Keratinocyte (primary cell): ENCODE data around the gene LRIT2.

Experiments
- EZH2 ChIP-seq: IDR thresholded peaks from one replicate; pipeline ENCODE4 v1.6.1; 2012; ENCODE audit warnings: inconsistent platforms, mild to moderate bottlenecking, low read length, moderate library complexity
- TF ChIP-seq, protein P1 (sequence below), 3 experiments: IDR thresholded peaks in 1 of 3; conservative IDR thresholded peaks in 1 of 3; optimal IDR thresholded peaks in 1 of 3; 2 replicates in 2 of 3; 3 replicates in 1 of 3; pipeline versions ENCODE3 to v1.5.1; 2011; ENCODE audit warnings: low read length in 3 of 3, mild to moderate bottlenecking in 3 of 3, moderate library complexity in 2 of 3, control low read depth in 1 of 3, inconsistent platforms in 1 of 3; ENCODE audit not compliant: insufficient read depth in 2 of 3; ENCODE audit errors: extremely low read depth in 1 of 3

DNA sequence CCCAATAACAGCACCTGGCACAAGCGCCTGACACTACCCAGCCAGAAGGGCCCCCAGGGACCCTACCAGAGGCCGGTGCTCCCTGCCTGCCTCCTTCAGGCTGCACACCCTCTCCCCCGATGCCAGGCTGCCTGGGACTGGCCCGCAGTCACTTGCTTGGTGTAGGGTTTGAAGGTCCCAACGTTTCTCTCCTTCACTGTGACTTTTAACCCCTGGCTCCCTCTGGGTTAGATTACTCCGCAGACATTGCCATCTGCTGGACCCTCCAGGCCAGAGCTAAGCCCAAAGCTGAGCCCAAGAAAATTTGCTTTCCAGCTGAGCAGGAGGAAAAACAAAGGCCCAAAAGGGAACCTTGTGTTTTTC lies 24.1 kb downstream of the LRIT2 start:
- TF ChIP-seq, protein P1, sequence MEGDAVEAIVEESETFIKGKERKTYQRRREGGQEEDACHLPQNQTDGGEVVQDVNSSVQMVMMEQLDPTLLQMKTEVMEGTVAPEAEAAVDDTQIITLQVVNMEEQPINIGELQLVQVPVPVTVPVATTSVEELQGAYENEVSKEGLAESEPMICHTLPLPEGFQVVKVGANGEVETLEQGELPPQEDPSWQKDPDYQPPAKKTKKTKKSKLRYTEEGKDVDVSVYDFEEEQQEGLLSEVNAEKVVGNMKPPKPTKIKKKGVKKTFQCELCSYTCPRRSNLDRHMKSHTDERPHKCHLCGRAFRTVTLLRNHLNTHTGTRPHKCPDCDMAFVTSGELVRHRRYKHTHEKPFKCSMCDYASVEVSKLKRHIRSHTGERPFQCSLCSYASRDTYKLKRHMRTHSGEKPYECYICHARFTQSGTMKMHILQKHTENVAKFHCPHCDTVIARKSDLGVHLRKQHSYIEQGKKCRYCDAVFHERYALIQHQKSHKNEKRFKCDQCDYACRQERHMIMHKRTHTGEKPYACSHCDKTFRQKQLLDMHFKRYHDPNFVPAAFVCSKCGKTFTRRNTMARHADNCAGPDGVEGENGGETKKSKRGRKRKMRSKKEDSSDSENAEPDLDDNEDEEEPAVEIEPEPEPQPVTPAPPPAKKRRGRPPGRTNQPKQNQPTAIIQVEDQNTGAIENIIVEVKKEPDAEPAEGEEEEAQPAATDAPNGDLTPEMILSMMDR (optimal IDR thresholded peaks at IDR 0.05 in 1 of 3, IDR thresholded peaks at IDR 0.05 in 1 of 3, conservative IDR thresholded peaks at IDR 0.05 in 1 of 3; ENCODE audit: extremely low read depth in 1 of 3, insufficient read depth in 2 of 3, low read length in 3 of 3), result no peak
- no peak for TF ChIP-seq EZH2
